GM23338 (cell line): ENCODE measurements around the gene NPAS3. TPM values are rescaled to one million over a fixed set of nuclear protein-coding genes. Genes with fewer than 3 reads are reported as not detected.

Experiments used
- ATAC-seq: fragments of 200-7000 bp; cut with Tn5 transposase; 3 replicates; pipeline ENCODE4 v1.9.1; 2020
- DNase-seq: peaks from one replicate; pipeline ENCODE4 v3.0.0-alpha.2; 2015; ENCODE audit warnings: low spot score
- H2AFZ ChIP-seq: fragments of 200-600 bp; sonication (generic); 2 replicates; pipeline ENCODE4 v1.8.0; 2016; ENCODE audit warnings: antibody characterized with exemption, mild to moderate bottlenecking, moderate library complexity
- H3F3A ChIP-seq: fragments of 200-600 bp; sonication (generic); replicated peaks from 2 replicates; pipeline ENCODE4 v1.8.0; 2017; ENCODE audit warnings: antibody characterized with exemption, mixed run types, low read depth
- H3K27ac ChIP-seq: fragments of 200-600 bp; sonication (generic); 2 replicates; pipeline ENCODE4 v1.6.1; 2016; ENCODE audit warnings: low read depth
- H3K27me3 ChIP-seq: fragments of 200-600 bp; sonication (generic); 2 replicates; pipeline ENCODE4 v1.8.0; 2016; ENCODE audit warnings: mild to moderate bottlenecking, mixed run types, moderate library complexity; ENCODE audit not compliant: insufficient read depth
- H3K36me3 ChIP-seq: fragments of 200-600 bp; sonication (generic); 2 replicates; pipeline ENCODE4 v1.8.0; 2016; ENCODE audit warnings: mild to moderate bottlenecking; ENCODE audit not compliant: insufficient read depth
- H3K4me1 ChIP-seq: fragments of 200-600 bp; sonication (generic); 2 replicates; pipeline ENCODE4 v1.8.0; 2016; ENCODE audit warnings: mild to moderate bottlenecking, moderate library complexity; ENCODE audit not compliant: insufficient read depth
- H3K4me2 ChIP-seq: fragments of 200-600 bp; sonication (generic); 2 replicates; pipeline ENCODE4 v1.7.1; 2017; ENCODE audit warnings: mixed run types
- H3K4me3 ChIP-seq: fragments of 200-600 bp; sonication (generic); 2 replicates; pipeline ENCODE4 v1.6.1; 2016; ENCODE audit warnings: mixed run types
- H3K79me2 ChIP-seq: fragments of 200-600 bp; sonication (generic); replicated peaks from 2 replicates; pipeline ENCODE4 v1.8.0; 2017; ENCODE audit warnings: mild to moderate bottlenecking; ENCODE audit not compliant: insufficient read depth
- H3K9me2 ChIP-seq: fragments of 200-600 bp; sonication (generic); 2 replicates; pipeline ENCODE4 v1.8.0; 2017; ENCODE audit not compliant: insufficient read depth
- H4K20me1 ChIP-seq: fragments of 200-600 bp; sonication (generic); replicated peaks from 2 replicates; pipeline ENCODE4 v1.8.0; 2017; ENCODE audit warnings: mild to moderate bottlenecking; ENCODE audit not compliant: insufficient read depth
- H3K27ac Mint-ChIP-seq: 2 replicates; pipeline ENCODE4 v1.8.0; 2020; ENCODE audit warnings: inconsistent platforms, mild to moderate bottlenecking, moderate library complexity, mixed read lengths
- H3K27me3 Mint-ChIP-seq: 3 replicates; pipeline ENCODE4 v1.8.0; 2022; ENCODE audit warnings: low read depth, mild to moderate bottlenecking, moderate library complexity, mixed read lengths, inconsistent platforms; ENCODE audit not compliant: insufficient read depth, poor library complexity
- H3K36me3 Mint-ChIP-seq: 3 replicates; pipeline ENCODE4 v1.8.0; 2021; ENCODE audit warnings: low read depth, mild to moderate bottlenecking, inconsistent platforms, moderate library complexity, mixed read lengths
- H3K4me1 Mint-ChIP-seq: 3 replicates; pipeline ENCODE4 v1.8.0; 2020; ENCODE audit warnings: mild to moderate bottlenecking, inconsistent platforms, mixed read lengths
- H3K4me3 Mint-ChIP-seq: 3 replicates; pipeline ENCODE4 v1.8.0; 2021; ENCODE audit warnings: moderate library complexity, mild to moderate bottlenecking, inconsistent platforms, mixed read lengths
- H3K9me3 Mint-ChIP-seq: 3 replicates; pipeline ENCODE4 v1.8.0; 2020; ENCODE audit warnings: moderate library complexity, mild to moderate bottlenecking, inconsistent platforms, mixed read lengths
- CREB1 ChIP-seq: fragments of 250-450 bp; sonication (Bioruptor Pico); IDR thresholded peaks from 2 replicates; pipeline ENCODE4 v1.5.0; 2020; ENCODE audit warnings: low read depth, mild to moderate bottlenecking, moderate library complexity
- EZH2 ChIP-seq: fragments of 200-600 bp; sonication (generic); IDR thresholded peaks from one replicate; pipeline ENCODE4 v1.8.0; 2017; ENCODE audit warnings: antibody characterized with exemption, mild to moderate bottlenecking, low read depth; ENCODE audit not compliant: unreplicated experiment
- EZH2phosphoT487 ChIP-seq: fragments of 200-600 bp; sonication (generic); IDR thresholded peaks from one replicate; pipeline ENCODE4 v1.8.1; 2018; ENCODE audit warnings: antibody characterized with exemption; ENCODE audit not compliant: unreplicated experiment
- JUNB ChIP-seq: IDR thresholded peaks from one replicate; pipeline ENCODE4 v1.6.1; 2016; ENCODE audit warnings: antibody characterized with exemption; ENCODE audit not compliant: unreplicated experiment
- NANOG ChIP-seq: IDR thresholded peaks from 2 replicates; pipeline ENCODE4 v1.6.1; 2016; ENCODE audit warnings: antibody characterized with exemption, borderline replicate concordance
- POLR2AphosphoS5 ChIP-seq: IDR thresholded peaks from 2 replicates; pipeline ENCODE4 v1.6.1; 2016; ENCODE audit warnings: antibody characterized with exemption, low read depth
- STAT1 ChIP-seq: IDR thresholded peaks from one replicate; pipeline ENCODE4 v1.6.1; 2016; ENCODE audit warnings: antibody characterized with exemption; ENCODE audit not compliant: unreplicated experiment
- ZNF114 ChIP-seq: fragments of 250-450 bp; sonication (Bioruptor Pico); IDR thresholded peaks from 2 replicates; pipeline ENCODE4 v1.5.0; 2020; ENCODE audit warnings: mild to moderate bottlenecking, moderate library complexity
- ZNF331 ChIP-seq: fragments of 250-450 bp; sonication (Bioruptor Pico); IDR thresholded peaks from 2 replicates; pipeline ENCODE4 v1.5.0; 2020; ENCODE audit warnings: low read depth, mild to moderate bottlenecking, moderate library complexity
- ZNF462 ChIP-seq: fragments of 250-450 bp; sonication (Bioruptor Pico); IDR thresholded peaks from 2 replicates; pipeline ENCODE4 v1.5.0; 2020; ENCODE audit warnings: mild to moderate bottlenecking, moderate library complexity
- polyA plus RNA-seq: library from polyadenylated mRNA; unstranded; fragments of >200 nt; fragmentation: Nextera tagmentation; extraction: Ambion mirVana; gene quantifications from 2 replicates; pipeline ENCODE4 v1.2.1, GENCODE V29; 2016
- total RNA-seq: library from RNA; depleted of rRNA; stranded (reverse); fragments of >200 nt; shearing (Covaris generic); gene quantifications from 2 replicates; pipeline ENCODE4 v1.2.3, GENCODE V29; 2014
- TF ChIP-seq, protein P1 (sequence below): IDR thresholded peaks from 2 replicates; pipeline ENCODE4 v1.6.1; 2016; ENCODE audit warnings: antibody characterized with exemption
- TF ChIP-seq, protein P2 (sequence below), 2 experiments: fragments of 200-600 bp in 1 of 2; sonication (generic) in 1 of 2; conservative IDR thresholded peaks; 2 replicates each; pipeline versions ENCODE4 v1.5.1 to v1.6.1; 2016 to 2017; ENCODE audit warnings: antibody characterized with exemption in 2 of 2, low read depth in 2 of 2, mild to moderate bottlenecking in 2 of 2, moderate library complexity in 1 of 2
- TF ChIP-seq, protein P3 (sequence below): IDR thresholded peaks from one replicate; pipeline ENCODE4 v1.6.1; 2018; ENCODE audit warnings: antibody characterized with exemption; ENCODE audit not compliant: unreplicated experiment

Gene NPAS3
- total and polyA plus RNA-seq, 2 experiments from 2014 or later: 0.17 to 0.19 TPM

- Histone ChIP-seq H3K27me3 (no peaks in the 10 kb centered on the region), H3F3A (no peaks in the 10 kb centered on the region), H3K27ac (no peak overlapping the region), H3K4me3 (no peak overlapping the region), H3K4me1 (no peaks in the 10 kb centered on the region), H2AFZ (no peak overlapping the region), H3K4me2 (no peak overlapping the region), H4K20me1 (no peaks in the 10 kb centered on the region), H3K36me3 (peaks cover 20% of the 10 kb centered on the region), H3K9me2 (no peaks in the 10 kb centered on the region), H3K79me2 (no peaks in the 10 kb centered on the region)
- DNase-seq (no peak), ATAC-seq (no peak)
- H3K4me3 Mint-ChIP-seq: no peak overlapping the region
- H3K27ac Mint-ChIP-seq: no peak overlapping the region
- TF ChIP-seq, protein P1, sequence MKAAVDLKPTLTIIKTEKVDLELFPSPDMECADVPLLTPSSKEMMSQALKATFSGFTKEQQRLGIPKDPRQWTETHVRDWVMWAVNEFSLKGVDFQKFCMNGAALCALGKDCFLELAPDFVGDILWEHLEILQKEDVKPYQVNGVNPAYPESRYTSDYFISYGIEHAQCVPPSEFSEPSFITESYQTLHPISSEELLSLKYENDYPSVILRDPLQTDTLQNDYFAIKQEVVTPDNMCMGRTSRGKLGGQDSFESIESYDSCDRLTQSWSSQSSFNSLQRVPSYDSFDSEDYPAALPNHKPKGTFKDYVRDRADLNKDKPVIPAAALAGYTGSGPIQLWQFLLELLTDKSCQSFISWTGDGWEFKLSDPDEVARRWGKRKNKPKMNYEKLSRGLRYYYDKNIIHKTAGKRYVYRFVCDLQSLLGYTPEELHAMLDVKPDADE: no peak
- TF ChIP-seq, protein P2, sequence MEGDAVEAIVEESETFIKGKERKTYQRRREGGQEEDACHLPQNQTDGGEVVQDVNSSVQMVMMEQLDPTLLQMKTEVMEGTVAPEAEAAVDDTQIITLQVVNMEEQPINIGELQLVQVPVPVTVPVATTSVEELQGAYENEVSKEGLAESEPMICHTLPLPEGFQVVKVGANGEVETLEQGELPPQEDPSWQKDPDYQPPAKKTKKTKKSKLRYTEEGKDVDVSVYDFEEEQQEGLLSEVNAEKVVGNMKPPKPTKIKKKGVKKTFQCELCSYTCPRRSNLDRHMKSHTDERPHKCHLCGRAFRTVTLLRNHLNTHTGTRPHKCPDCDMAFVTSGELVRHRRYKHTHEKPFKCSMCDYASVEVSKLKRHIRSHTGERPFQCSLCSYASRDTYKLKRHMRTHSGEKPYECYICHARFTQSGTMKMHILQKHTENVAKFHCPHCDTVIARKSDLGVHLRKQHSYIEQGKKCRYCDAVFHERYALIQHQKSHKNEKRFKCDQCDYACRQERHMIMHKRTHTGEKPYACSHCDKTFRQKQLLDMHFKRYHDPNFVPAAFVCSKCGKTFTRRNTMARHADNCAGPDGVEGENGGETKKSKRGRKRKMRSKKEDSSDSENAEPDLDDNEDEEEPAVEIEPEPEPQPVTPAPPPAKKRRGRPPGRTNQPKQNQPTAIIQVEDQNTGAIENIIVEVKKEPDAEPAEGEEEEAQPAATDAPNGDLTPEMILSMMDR (conservative IDR thresholded peaks at IDR 0.05; ENCODE audit: low read depth in 2 of 2): no peak
- TF ChIP-seq STAT1 (no peak), ZNF462 (CRISPR knock-in tag) (no peak), ZNF331 (CRISPR knock-in tag) (no peak), EZH2phosphoT487 (no peak), POLR2AphosphoS5 (no peak), CREB1 (CRISPR knock-in tag) (no peak), ZNF114 (CRISPR knock-in tag) (no peak), NANOG (no peak), EZH2 (no peak), JUNB (no peak)
- TF ChIP-seq, protein P3, sequence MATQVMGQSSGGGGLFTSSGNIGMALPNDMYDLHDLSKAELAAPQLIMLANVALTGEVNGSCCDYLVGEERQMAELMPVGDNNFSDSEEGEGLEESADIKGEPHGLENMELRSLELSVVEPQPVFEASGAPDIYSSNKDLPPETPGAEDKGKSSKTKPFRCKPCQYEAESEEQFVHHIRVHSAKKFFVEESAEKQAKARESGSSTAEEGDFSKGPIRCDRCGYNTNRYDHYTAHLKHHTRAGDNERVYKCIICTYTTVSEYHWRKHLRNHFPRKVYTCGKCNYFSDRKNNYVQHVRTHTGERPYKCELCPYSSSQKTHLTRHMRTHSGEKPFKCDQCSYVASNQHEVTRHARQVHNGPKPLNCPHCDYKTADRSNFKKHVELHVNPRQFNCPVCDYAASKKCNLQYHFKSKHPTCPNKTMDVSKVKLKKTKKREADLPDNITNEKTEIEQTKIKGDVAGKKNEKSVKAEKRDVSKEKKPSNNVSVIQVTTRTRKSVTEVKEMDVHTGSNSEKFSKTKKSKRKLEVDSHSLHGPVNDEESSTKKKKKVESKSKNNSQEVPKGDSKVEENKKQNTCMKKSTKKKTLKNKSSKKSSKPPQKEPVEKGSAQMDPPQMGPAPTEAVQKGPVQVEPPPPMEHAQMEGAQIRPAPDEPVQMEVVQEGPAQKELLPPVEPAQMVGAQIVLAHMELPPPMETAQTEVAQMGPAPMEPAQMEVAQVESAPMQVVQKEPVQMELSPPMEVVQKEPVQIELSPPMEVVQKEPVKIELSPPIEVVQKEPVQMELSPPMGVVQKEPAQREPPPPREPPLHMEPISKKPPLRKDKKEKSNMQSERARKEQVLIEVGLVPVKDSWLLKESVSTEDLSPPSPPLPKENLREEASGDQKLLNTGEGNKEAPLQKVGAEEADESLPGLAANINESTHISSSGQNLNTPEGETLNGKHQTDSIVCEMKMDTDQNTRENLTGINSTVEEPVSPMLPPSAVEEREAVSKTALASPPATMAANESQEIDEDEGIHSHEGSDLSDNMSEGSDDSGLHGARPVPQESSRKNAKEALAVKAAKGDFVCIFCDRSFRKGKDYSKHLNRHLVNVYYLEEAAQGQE: no peak
- H3K36me3 Mint-ChIP-seq: peaks cover 40% of the 10 kb centered on the region
- peaks cover 45% of the 10 kb centered on the region for H3K9me3 Mint-ChIP-seq
- no peaks in the 10 kb centered on the region for H3K4me1 Mint-ChIP-seq
- H3K27me3 Mint-ChIP-seq: peaks cover 3% of the 10 kb centered on the region
Observed at GRCh38 chr14:33401311-33401710, 462.6 kb downstream of the NPAS3 start.
